M059J (cell line): ENCODE data around the gene ZSCAN21. TPM values are rescaled to one million over a fixed set of nuclear protein-coding genes. Genes with fewer than 3 reads are reported as not detected.

Source experiments
- DNase-seq: peaks from one replicate; pipeline ENCODE4 v3.0.0-alpha.2; 2012; ENCODE audit warnings: low read depth
- total RNA-seq: library from RNA; depleted of rRNA; stranded (reverse); fragments of >200 nt; shearing (Covaris generic); gene quantifications from 2 replicates; pipeline ENCODE4 v1.2.3, GENCODE V29; 2014

ZSCAN21 gene
- total RNA-seq, 1 experiment from 2014 or later: 7.4 TPM

GRCh38 chr7:100027197-100027596, 22.4 kb upstream of the ZSCAN21 start:
- no peak for DNase-seq

- no peak for DNase-seq
These were observed 20.0 kb upstream of the ZSCAN21 start for GRCh38 chr7:100029596-100029995.

- DNase-seq: no peak
These were observed 16.0 kb upstream of the ZSCAN21 start for GRCh38 chr7:100033526-100033925.

- DNase-seq: peak; percentile 21
These were observed 14.6 kb upstream of the ZSCAN21 start for GRCh38 chr7:100034871-100035510.

GRCh38 chr7:100035876-100036275, 13.7 kb upstream of the ZSCAN21 start:
- DNase-seq: no peak

GRCh38 chr7:100038326-100038725, 11.2 kb upstream of the ZSCAN21 start:
- DNase-seq: no peak

GRCh38 chr7:100040575-100040974, 9.0 kb upstream of the ZSCAN21 start:
- DNase-seq: no peak

- no peak for DNase-seq
These were observed 4.9 kb upstream of the ZSCAN21 start for GRCh38 chr7:100044718-100045117.

GRCh38 chr7:100048680-100049079, 894 bp upstream of the ZSCAN21 start:
- DNase-seq: no peak

- no peak for DNase-seq
These were observed 2.0 kb downstream of the ZSCAN21 start for GRCh38 chr7:100051611-100052010.

GRCh38 chr7:100053215-100053614, 3.6 kb downstream of the ZSCAN21 start:
- peak; percentile 65 for DNase-seq

GRCh38 chr7:100057006-100057405, 7.4 kb downstream of the ZSCAN21 start:
- DNase-seq: no peak

- DNase-seq: no peak
These were observed 9.7 kb downstream of the ZSCAN21 start for GRCh38 chr7:100059251-100059739.

GRCh38 chr7:100061518-100062193, 12.1 kb downstream of the ZSCAN21 start:
- no peak for DNase-seq

- no peak for DNase-seq
These were observed 13.8 kb downstream of the ZSCAN21 start for GRCh38 chr7:100063376-100063775.

GRCh38 chr7:100064162-100064561, 14.6 kb downstream of the ZSCAN21 start:
- DNase-seq: no peak

GRCh38 chr7:100065452-100066186, 16.0 kb downstream of the ZSCAN21 start:
- peak; percentile 66 for DNase-seq

GRCh38 chr7:100066953-100067352, 17.4 kb downstream of the ZSCAN21 start:
- DNase-seq: no peak

GRCh38 chr7:100069991-100070390, 20.4 kb downstream of the ZSCAN21 start:
- DNase-seq: no peak

GRCh38 chr7:100071018-100071723, 21.6 kb downstream of the ZSCAN21 start:
- DNase-seq: no peak

- DNase-seq: no peak
These were observed 22.9 kb downstream of the ZSCAN21 start for GRCh38 chr7:100072462-100072861.

GRCh38 chr7:100074841-100075240, 25.3 kb downstream of the ZSCAN21 start:
- no peak for DNase-seq
